ENCODE results near the gene ENTPD2.
A peak's percentile ranks its signal among the peaks of the same experiment; 100 is the strongest.
"Not testable (repeated sequence)": the region's sequence is repeated elsewhere in the genome, so short reads cannot be mapped to it uniquely, and the experiment has no call there.

The ENTPD2 gene

DNA sequence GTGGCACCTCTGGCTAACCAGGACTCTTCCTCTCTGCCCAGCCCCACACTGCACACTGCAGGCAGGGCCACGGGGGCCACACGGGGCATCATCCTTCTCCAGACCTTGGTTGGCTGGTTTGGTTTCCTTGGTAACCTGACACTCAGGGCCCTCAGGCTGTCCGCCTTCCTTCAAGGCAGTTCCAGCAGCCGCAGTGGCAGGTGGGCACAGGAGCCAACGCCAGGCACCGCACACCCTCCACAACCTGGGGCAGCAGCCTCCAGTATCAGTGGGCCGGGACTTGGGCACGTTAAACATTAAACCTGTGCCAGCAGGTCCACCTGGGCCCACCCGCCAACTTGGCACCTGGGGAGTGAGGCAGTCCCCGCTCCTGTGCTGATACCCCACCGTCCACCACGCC is 9.8 kb downstream of the ENTPD2 start:
- no peak for DNase-seq

GRCh38 chr9:137042751-137043727 is 10.8 kb downstream of the ENTPD2 start:
- no peak for DNase-seq

- no peak for DNase-seq
Measured at GRCh38 chr9:137041124-137041523, 12.7 kb downstream of the ENTPD2 start.

- DNase-seq: no peak
Measured at GRCh38 chr9:137040568-137040967, 13.3 kb downstream of the ENTPD2 start.

- no peak for DNase-seq
Measured at GRCh38 chr9:137039611-137040366, 14.1 kb downstream of the ENTPD2 start.

DNA sequence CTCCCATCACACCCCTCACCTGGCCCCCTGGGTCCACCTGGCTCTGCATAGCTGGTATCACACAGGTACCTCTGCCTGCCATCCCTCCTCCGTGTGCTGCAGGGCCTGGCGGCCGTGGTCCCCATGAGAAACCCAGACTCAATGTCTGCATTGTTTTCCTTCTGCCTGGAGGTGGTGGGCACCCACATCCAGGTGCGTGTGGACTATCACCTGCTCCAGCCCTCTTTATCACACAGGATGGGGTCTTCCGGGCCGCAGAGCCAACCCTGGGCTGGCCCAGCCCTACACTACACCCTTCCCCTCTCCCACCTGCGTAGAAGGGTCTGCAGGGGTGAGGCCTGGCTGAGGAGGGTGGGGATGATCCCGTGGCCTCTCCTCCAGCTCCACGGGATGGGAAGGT is 14.9 kb downstream of the ENTPD2 start:
- DNase-seq: no peak

DNA sequence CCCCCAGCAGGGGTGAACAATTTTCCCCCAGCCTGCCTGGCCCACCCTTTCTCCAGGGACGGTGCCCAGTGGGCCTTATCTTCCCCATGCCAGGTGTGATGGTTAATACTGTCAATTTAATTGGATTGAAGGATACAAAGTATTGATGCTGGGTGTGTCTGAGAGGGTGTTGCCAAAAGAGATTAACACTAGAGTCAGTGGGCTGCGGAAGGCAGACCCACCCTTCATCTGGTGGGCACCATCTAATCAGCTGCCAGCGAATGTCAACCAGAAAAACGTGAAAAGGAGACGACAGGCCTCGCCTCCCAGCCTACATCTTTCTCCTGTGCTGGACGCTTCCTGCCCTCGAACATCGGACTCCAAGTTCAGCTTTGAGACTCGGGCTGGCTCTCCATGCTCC is 16.4 kb downstream of the ENTPD2 start:
- no peak for DNase-seq

DNA sequence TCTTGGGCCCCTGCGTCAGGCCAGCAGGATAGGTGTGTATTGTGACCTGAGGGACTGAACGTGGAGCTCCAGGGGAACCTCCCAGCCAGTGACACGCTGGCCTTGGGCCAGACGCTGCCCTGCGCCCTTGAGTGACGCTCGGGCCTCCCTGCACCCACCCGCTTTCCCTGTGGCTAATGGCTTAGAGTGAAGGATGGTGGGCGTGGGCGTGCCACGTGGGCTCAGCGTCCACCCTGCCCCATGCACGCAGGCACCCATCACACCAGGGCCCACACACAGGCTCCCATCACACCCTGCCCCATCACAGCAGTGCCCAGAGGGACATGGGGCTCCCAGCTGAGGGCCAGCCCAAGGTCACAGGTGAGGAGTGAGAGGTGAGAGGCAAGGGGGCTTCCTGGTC is 16.8 kb downstream of the ENTPD2 start:
- no peak for DNase-seq

DNA sequence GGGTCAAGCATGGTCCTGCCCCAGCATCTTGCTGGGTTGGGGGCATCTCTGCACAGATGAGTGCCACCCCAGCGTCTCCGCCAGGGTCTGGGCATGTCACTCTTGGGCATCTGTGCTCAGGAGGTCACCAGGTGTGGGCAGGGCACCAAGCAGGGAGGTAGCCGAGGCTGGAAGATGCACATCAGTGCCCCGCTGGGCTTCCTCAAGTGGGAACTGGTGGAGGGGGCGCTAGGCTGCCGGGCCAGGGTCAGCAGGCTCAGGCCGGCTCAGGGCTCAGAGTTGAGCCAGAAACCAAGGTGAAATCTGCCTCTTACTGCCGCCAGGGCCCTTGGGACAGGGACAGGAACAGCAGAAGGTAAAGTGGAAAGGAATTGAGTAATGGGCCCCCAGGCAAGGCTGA is 17.9 kb downstream of the ENTPD2 start:
- no peak for DNase-seq

DNA sequence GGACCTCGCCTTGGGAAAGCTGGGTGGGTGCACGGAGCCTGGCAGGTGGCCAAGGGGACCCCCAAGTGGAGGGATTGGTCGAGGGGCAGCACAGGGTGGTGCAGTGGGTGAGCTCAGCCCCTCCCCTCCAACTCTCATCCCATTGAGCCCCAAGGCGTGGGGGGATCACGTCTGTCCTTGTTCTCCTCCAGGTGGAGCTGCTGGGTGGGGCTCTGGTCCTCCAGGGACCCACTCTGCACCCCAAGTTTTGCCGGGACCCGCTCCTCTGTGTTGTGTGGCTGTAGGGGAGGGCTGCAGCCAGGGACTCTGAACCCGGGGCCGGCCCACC is 18.4 kb downstream of the ENTPD2 start:
- DNase-seq: no peak

DNA sequence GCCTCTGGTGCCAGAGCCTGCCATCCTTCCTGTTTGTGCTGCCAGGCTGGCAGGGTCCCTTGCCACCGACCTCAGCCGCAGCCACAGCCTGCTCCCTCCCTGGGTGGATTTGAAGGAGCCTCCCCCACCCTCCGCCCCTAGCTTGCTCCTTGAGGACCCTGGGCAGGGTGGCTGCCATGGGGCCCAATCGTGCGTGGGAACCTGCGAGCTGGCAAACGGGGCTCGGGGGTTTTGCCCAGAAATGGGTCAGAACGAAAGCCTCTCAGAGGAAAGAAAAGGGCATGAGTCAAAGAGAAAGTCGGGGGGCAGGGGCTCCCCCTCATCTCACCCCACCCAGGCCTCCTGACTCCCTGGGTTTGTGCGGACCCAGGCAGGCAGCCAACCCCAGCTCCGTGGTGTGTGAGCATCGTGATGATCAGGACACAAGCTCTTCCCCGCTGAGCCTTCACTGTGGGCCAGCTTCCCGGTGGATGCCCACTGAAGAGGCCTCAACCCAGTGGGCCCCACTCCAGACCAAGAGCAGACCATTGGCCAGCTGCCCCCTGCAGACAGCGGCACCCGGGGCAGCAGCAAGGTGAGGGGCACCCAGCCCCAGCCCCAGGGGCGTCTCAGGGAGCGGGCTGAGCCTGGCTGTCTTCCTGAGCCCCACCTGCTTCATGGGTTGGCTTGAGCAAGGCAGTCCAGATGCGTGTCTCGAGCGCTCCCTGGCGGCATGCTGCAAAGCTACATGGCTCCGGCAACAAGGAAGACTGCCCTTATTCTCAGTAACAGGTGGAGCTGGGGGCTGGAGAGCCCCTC is 19.0 kb downstream of the ENTPD2 start:
- peak; percentile 83 for DNase-seq

DNA sequence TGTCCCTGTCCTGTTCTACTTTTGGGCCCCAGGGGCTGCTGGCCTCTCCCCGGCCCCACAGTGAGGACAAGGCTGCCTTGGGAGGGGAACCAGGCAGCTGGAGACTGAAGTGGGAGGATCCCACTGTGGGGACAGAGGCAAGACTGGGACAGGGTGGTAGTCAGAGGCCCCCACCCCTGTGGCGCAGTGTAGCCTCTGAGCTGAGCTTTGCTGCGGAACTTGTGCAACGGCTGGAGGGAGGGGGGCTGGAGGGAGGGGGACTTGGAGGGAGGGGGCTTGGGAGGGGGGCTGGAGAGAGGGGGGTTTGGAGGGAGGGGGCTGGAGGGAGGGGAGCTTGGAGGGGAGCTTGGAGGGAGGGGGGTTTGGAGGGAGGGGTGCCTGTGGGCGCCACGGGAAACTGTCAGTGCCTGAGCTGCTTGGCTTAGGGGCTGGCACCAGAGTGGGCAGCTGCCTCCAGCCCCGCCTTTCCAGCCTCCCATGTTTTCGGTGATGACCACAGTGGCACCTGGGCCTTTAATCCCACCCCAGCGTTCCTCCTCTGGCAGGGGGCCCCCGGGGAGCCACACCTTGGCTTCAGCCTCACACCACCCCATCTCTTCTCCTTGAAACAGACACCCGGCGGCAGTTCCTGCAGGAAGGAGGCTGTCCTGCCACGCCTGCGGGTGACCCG is 19.7 kb downstream of the ENTPD2 start:
- DNase-seq: no peak

- not testable (repeated sequence) for DNase-seq
Measured at GRCh38 chr9:137033481-137033880, 20.4 kb downstream of the ENTPD2 start.

DNA sequence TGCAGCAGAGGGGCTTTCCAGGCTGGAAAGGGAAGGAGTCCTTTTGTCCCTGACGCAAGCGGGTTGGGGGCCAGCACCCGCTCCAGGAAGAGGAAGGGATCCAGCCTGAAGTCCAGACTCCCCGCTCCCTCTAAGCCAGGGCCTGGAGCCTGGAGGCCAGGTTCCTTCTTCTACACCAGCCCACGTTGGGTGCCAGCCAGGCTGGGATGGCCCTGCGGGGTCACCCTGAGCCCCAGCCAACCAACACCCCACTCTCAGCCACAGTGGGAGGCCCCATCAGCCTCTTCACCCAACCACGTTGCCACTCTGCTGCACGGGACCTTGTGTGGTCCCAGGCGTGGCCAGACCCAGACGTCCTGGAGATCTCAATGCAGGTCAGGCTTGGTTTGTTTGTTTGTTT is 21.0 kb downstream of the ENTPD2 start:
- no peak for DNase-seq

DNA sequence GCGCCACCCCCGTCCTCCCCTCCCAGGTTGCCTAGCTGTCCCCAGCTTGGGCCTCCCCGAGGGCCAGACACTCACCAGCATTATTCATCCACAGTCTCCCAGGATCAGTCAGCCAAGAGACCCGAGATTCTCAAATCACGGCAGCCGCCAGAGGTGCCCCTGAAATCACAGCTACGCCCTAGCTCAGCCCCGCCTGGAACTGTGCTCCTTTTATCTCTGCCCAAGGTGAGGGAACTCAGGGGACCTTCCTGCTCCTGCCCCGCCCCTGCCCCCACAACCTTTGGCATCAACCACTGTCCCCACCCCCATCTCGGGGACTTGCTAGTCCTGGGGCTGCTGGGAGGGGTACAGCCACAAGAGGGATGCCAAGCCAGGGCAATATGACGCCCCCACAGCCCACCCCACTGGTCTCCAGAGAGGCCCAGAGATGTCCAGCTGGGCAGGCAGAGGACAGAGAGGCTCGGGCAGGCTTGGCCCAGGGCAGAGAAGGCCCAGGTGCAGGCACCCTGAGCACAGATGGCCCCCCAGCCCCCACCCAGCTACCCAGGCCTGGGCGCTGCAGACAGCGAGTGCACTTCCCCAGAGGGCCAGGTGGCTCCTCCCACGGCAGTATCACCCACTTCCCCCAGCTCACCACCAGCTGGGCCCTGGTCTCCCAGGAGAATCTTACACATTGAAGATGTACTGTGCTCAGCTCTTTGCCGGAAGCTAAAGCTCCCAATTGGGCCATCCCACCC is 21.8 kb downstream of the ENTPD2 start, which contains the start of gene FUT7:
TSS of gene FUT7 (minus strand) at position 185 of the 737 bp plus-strand sequence. CDS start at position 88, 97 bp downstream.
- DNase-seq: peak; percentile 50

DNA sequence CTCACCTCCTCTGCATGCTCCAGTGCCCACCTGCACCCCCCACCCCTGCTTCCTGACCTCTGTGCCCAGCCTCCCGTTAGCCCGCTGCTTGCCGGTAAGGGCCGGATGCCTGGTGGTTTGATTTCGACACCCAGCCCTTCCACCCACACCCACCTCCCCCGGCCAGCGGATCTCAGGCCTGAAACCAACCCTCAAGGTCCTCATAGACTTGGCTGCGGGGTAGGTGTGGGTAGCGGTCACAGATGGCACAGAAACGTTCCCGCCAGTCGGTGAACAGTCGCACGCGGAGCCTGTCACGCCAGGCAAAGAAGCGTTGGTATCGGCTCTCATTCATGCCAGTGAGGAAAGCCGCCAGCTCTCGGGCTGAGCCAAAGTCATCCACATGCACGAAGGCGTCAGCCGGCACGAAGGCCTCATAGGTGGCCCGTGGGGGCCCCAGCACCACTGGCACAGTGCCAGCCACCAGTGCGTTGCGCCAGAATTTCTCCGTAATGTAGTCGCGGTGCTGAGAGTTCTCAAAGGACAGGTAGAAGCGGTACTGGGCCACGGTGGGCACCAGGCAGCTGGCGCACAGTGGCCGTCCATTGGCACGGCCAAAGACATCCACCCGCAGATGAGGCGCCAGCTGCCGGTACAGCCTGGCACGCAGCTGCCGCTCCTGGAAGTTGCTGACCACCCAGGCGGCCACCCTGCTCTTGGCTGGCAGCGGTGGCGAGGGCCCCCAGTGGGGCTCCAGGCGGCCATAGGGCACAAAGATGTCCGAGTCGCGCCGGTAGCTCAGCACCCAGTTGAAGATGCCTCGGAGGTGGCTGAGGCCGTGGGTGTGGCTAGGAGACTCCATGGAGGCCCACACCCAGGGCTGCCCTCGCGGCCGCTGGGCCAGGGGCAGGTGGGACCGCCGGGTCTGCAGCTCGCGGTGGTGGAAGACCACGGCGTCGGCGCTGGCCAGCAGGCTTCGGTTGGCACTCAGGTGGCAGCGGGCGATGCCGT is 23.0 kb downstream of the ENTPD2 start:
- peak; percentile 71 for DNase-seq

GRCh38 chr9:137030006-137030405 is 23.9 kb downstream of the ENTPD2 start:
- no peak for DNase-seq

DNA sequence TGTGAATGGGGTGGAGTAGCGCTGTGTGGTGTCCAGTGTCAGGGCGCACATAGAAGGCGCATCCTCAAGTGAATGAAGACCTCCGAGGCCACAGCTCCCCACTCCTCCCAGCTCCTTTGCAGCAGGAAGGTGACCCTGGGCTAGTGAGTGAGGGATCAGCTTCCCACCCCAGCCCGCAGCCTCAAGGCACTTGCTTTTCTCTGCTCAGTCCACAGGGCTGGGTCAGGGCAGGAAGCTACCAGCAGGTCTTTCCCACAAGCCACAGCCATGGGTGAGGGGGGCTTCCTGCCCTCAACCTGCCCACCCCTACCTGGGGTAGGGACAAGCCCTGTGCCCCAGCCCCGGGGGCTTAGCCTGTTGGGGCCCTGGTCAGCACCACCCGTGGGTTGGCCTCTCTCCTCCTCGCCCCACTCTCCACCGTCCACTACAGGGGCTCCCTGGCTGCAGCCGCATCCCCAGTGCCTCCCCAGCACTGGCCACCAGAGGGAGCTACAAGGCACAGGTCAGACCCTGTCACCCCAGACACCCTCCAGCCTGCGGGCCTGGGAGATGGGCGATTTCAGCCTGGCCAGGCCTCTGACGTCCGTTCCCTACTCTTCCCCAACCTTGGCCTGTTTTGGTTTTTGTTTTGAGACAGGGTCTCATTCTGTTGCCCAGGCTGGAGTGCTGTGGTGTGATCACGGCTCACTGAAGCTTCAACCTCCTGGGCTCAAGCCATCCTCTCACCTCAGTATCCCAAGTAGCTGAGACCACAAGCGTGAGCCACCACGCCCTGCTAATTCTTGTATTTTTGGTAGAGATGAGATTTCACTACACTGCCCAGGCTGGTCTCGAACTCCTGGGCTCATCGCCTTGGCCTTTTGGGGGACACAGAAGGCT is 24.6 kb downstream of the ENTPD2 start:
- DNase-seq: peak; percentile 66

- peak; percentile 59 for DNase-seq
Measured at GRCh38 chr9:137028263-137029057, 25.4 kb downstream of the ENTPD2 start.

All from stimulated activated naive CD4-positive, alpha-beta T cell treated with Interleukin-2 at 50 U/mL for 16 hours (primary cell).